HG02610 (cell line): ENCODE data around the gene CHDH.

Experiments
- ATAC-seq: cut with Tn5 transposase; IDR thresholded peaks from one replicate; pipeline ENCODE4 v1.9.1; 2021; ENCODE audit warnings: mild to moderate bottlenecking, moderate library complexity; ENCODE audit not compliant: unreplicated experiment

CHDH gene

DNA sequence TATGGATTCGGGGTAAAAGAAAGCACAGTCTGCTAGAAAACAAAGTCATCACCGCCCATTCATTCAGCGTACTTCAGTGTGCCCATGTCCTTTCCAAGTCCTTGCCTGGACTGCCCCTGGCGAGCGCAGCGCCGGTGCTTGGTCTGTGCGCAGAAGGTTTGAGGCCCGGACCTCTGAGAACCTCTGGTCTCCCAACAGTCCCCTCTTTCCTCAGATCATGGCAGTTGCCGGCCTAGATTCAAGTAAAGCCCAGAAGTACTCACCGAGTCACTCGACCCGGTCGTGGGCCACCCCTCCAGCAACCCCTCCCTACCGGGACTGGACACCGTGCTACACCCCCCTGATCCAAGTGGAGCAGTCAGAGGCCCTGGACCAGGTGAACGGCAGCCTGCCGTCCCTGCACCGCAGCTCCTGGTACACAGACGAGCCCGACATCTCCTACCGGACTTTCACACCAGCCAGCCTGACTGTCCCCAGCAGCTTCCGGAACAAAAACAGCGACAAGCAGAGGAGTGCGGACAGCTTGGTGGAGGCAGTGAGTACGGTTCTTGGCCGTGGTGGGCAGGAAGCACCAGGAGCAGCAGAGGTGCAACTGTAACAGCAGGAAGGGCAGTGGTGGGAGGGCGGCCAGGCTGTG, 36.3 kb downstream of the CHDH start:
- no peak for ATAC-seq

- no peak for ATAC-seq
These were observed 37.0 kb downstream of the CHDH start for GRCh38 chr3:53809267-53809666.

DNA sequence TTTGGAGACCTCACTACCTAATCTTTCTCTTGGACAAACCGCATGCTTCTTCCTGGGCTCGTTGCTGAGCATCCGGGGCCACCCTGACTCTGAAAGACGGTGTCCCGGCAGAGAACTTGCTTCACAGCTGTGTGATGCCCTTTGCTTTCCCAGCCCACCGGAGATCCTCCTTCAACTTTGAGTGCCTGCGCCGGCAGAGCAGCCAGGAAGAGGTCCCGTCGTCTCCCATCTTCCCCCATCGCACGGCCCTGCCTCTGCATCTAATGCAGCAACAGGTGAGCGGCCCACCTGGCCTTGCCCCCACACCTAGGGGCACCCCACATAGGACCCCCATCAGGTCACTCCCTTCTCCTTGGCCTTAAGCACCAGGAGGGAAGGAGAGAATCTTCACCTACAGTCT, 37.7 kb downstream of the CHDH start:
- no peak for ATAC-seq

GRCh38 chr3:53807117-53807810, 39.0 kb downstream of the CHDH start:
- no peak for ATAC-seq

DNA sequence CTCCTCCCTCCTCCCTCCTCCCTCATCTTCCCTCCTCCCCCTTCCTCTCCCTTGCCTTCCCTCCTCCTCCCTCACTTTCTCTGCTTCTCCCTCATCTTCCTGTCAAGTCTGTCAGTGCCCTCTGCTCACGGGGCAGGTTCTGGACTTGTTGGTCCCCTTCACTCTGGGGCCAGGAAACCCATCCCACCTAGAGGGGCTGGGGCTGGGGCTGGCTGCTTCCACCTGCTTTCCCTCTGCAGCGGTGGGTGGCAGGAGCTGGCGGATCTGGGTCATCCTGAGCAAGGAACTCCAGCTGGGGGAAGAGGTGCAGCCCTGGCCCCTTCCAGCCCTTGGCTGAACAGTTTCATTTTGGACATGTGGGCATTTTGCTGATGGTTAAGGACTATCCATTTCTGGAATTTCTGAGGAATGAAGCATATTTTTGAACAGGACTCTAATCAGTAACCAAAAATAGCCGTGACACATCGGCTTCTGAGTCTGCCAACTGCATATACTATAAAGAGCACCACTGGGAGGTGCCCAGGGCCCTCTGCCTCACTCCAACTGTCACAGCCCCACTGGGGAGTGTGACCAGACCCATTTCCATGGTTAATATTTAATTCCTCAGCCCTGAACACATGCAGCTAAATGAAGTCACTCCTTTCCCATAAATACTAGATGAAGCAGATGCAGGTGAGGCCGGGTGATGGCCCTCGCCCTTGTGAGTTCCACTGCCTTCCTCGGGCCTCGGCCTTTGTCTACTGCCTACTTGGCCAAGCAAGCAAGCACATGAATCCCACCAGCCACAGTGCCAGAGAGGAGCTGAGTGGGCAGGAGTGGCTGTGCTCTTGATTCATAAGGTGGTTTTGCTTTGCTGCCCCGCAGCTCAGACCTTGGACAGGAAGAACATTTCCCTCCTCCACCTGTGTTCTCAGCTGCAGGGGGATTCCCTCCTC, 39.8 kb downstream of the CHDH start:
- ATAC-seq: peak; percentile 45

GRCh38 chr3:53805463-53806159, 40.6 kb downstream of the CHDH start:
- ATAC-seq: no peak

- ATAC-seq: no peak
These were observed 41.3 kb downstream of the CHDH start for GRCh38 chr3:53804697-53805462.

DNA sequence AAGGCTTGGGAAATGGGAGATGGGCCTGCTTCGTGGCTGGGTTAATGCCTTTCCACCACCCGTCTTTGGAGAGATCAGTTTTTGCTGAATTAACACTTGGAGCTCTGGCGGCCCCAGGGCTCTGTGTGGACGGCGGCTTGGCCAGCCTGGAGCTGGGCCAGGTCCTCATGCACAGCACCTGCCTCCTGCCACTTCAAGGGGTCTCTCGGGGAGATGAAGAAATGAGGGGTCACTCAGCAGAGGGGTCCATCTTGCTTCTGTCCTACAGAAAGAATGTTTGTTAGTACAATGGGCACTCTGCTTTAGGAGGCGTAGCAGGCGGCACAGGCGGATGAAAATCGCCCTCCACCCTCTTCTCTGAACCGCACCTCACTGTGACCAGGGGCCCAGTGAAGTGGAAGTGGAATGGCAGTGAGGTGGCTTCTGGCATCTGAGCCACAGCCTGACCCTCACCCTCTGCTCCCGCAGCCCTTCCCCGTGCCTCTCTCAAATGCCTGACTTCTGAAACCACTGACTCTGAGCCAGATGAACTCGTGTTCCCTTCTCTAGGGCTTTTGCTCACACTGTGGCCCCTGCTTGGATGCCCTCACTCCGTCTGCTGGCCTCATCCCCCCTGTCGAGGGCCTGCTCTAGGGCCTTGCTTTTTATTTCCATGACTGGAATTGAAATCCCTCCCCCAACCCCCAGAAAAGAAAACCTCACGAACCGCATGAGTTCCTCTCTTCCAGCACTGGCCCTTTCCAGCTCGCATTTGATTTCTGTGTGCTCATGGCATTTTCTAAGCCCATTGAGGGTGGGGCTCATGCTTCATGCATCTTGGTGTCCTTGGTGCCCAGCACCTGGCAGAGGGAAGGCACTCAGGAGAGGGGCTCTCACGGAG, 42.2 kb downstream of the CHDH start:
- no peak for ATAC-seq

GRCh38 chr3:53803124-53803815, 42.9 kb downstream of the CHDH start:
- no peak for ATAC-seq

GRCh38 chr3:53802256-53802880, 43.9 kb downstream of the CHDH start:
- no peak for ATAC-seq

DNA sequence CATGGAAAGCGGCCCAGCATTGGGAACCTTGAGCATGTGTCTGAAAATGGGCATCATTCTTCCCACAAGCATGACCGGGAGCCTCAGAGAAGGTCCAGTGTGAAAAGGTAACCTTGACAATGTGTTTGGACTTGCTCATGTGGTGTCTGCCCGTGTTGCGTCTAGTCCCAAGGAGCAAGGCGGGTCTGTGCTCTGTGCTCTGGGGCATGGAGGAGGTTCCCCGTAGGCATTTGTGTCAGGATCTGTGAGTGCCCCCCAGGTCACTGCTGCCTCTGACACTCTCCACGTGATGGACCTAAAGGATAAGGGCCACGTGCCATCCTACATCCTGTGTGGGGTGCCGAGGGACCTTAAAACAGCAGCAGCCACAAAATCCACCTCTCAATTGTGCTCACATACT, 44.9 kb downstream of the CHDH start:
- no peak for ATAC-seq

- no peak for ATAC-seq
These were observed 45.9 kb downstream of the CHDH start for GRCh38 chr3:53800041-53800906.

- no peak for ATAC-seq
These were observed 46.8 kb downstream of the CHDH start for GRCh38 chr3:53799338-53799865.

DNA sequence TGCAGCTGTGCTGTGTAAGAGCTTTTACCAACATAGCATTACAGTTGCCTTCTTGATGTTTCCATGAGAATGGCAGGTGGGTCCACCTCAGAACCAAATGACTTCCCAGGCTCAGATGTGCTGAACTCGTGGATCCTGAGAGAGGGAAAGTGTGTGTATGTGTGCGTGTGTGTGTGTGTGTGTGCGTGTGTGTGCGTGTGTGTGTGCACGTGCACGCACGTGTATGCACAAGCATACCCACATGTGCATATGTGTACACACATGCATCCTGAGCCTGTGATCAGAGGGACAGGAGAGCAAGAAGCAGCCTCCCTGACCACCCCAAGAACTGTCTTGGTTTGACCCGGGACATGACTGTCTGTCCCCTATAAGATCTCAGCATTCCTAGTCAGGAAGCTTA, 48.1 kb downstream of the CHDH start:
- ATAC-seq: no peak

DNA sequence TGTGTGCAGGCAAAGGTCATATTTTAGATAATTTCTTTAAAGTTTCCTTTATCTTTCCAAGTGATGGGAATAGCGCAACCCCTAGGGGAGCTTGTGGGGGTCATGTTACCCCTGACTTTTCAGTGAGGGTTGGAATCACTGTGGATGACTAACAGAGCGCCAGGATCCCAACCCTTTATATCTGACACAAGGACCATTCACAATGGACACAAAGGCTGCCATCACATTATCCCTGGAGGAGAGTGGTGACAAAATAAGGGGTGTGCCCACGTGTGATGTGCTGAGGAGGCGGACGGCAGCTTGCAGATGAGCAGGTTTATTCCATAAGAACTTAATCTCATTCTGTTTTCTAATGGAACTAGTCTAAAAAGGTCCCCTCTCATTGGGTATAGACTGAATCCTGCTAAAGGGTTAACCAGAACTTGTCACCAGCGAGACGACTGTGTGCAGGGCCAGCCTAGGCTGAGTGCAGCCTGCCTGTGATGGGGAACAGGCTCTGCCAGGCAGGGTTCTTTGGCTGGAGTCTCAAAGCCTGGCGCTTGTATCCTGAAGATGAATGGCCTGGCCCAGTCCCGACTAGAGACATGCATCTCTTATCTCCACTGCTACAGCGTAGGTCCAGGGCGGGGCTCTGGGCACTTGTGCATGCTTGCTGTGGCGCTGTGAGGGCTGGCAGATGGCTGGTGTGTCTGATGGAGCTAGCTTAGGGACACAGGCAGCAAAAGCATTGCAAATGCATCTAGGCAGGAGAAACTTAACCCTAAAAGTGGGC, 50.2 kb downstream of the CHDH start:
- ATAC-seq: no peak

DNA sequence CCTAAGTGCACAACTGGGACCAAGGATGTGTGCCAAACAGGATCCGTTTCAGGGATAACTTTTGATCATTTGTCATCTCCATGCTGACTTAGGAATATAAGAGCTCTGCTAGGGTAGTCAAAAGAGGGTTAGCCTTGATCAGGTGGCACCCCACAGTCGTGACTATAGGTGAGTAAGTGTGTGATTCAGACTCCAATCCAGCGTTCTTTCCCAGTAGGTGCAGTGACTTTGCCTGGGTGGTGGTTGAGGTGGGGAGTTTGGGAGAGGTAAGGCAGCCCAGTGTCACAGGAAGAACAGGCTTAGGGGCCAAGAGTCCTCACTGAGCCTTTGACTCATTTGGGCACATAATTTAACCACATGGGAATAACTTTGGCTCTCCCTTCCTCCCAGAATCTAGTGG, 51.0 kb downstream of the CHDH start:
- ATAC-seq: no peak
